GM19468 (cell line): Measurements from ENCODE around the gene CD63.

Experiments used
- ATAC-seq: cut with Tn5 transposase; IDR thresholded peaks from one replicate; pipeline ENCODE4 v1.9.1; 2021; ENCODE audit warnings: mild to moderate bottlenecking, moderate library complexity, moderate number of reproducible peaks; ENCODE audit not compliant: unreplicated experiment; ENCODE audit errors: extremely low read depth

Gene CD63

DNA sequence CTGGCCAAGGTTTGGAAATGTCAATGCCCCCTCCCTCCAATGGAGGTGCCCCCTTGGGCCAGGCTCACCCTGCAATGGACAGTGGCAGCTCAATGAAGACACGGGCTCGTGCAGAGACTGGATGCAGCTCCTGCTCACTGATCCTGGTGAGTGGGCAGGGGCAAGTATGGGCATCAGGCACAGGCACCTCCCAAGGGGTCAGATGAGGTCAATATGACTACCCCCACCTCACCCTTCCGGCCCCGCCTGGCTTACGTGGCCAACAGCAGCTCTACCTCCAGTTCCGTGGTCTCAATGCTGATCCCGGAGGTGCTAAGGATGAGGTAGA is 34.7 kb downstream of the CD63 start:
- no peak for ATAC-seq

DNA sequence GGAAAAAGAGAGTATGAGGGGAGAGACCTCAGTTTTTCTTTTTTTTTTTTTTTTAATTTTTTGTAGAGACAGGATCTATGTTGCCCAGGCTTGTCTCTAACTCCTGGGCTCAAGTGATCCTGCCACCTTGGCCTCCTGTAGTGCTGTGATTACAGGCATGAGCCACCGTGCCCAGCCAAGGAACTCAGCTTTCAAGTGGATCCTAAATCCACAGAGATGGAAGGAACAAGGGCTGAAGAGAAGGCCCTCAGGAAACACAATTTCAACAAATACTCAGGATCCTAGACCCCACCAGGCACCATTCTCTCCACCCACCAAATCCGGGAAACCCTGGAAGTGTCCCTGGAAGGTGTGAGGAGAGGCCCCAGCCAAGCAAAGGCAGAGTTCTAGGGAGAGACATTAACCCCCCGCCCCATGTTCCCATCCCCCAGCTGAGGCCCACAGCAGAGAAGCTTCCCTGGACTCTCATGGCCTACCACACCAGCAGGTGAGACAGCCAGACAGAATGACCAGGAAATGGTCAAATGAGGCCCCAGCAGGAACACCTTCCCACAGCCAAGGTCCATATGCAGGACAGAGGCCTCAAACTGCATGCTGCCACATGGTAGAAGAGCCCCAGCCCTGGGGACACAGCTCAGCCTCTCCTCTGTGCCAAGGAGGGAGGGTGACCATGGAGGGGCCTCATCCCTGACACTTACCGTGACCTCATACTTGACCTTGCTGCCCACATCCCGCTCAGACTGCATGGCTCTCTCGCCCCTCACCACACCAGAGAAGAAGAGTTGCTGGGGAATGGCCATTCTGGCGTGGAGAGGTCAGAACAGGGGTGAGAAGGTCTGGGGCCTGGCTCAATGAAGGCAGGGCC is 35.3 kb downstream of the CD63 start:
- no peak for ATAC-seq

DNA sequence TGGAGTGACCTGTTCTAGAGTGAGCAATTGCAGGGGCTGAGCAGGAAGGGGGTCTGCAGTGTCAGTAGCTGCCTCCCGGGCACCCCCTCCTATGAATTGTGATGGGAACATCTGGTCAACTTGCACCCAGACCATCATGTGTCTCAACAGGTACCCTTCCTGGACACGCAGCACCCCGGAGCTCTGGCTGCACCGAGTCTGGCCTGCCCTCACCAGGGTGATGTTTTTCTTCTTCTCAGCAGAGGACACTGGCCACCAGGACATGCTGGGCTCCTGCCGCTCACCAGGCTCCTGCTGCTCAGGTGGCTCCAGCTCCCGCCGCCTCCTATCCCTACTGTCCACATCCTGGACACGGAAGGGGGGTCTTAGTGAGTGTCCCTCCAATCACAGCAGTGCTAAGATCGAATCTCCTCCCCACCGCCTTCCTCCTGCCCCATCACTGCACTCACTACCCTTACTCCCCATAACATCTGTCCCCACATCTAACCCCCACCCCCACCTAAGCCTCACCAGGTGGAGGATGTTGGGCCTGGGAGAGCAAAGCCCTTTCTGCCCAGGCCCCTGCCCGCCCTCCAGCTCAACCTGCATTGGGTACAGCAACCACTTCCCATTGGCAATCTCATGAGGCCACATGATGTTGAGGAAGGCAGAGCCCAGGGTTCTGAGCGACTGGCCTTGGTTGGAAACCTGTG is 36.0 kb downstream of the CD63 start:
- ATAC-seq, result no peak

DNA sequence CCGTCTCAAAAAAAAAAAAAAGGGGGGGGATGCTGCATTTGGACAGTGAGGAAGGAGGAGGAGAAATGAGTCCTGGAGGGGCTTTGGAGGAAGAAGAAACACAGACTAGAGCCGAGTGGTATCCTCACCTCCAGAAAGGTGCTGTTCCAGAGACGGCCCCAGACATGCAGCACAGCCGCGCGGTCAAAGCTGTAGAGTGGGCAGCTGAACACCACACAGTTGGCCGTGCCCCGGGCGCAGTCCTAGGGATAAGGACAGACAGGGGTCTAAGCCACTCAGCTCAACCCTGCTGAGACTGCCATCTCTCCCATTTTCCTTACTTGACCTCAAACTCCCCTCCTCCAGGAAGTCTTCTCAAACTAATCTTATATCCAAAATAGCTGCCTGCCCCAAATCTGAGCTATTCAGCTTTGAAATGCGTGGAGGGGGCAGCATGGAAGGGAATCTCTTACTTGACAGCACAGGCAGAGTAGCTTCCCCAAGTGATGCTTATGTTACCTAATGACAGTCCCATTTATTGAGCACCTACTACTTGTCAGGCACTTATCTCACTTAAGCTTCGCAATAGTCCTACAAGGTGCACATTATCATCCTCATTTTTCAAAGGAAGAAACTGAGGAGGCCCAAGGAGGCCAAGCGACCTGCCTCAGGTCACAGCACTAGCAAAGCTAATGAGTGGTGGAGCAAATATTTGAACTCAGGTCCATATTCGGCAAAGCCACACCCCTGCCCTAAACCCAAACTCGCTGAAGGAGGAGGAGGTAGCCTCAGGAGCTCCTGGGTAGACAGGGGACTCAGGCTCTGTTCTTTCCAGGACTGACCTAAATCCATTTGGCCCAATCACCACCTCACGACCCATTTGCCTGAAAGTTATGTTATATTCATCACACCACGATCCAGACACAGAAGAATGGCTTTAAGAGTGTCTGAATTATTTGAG is 39.8 kb downstream of the CD63 start:
- ATAC-seq, result no peak

DNA sequence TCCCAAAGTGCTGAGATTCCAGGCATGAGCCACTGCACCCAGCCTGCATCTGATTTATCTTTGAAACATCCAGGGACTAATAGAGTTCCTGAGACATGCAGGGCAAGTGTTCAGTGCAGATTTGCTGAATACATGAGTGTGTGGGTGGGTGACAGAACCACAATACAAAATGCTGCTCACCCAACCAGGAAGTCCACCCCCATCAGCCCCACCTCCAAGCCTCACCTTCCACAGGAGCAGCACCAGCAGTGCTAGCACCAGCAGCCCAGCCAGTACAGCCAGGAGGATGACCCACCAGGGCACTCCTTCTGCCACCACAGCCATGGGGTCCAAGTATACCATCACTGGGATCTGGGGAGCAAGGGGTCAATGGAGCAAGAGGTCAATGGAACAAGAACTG is 41.1 kb downstream of the CD63 start:
- no peak for ATAC-seq

DNA sequence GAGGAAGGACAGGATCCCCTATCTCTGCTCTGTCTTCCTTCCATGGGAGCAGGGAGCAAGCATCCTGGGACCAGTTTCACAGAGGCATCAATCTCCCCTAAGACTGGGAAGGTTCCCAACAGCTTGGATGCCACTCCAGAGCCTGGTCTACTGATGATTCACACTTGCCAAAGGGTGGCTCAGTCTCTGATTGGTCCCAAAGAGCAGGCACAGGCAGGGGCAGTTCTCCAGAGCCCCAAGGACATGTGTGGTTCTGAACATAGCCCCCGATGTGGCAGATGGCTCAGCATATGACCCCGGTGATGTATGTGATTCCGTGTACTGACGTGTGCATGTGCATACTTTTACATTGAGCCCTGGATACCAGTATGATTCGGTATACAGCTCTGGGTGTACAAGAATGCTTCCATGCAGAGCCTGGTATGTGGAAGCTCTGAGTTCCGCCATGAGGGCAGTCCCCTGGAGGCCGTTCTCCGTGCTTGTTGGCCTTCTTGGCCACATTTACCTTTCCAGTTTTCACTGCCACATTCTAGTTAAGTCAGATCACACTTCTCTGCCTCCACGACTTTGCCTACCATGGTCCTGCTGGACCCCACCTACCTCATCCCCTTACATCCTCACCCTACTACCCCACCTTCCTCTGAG is 42.3 kb downstream of the CD63 start:
- no peak for ATAC-seq

DNA sequence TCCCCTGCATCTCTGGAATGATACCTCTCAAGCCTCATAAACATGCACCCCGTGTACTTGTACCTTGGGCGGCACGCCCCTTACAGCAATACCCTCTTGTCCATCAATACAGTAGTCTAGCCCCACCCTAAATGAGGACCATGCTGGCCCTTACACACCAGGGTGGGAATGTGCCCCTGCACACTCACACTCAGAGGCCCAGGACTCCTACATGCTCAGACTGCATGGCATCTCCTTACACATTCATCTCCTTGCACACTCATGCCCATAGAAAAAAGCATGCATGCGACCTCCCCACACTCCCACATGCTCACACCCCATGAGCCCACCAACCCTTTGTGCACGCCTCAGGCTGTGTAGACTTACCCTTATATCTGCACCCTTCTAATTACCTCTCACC is 43.1 kb downstream of the CD63 start:
- no peak for ATAC-seq

DNA sequence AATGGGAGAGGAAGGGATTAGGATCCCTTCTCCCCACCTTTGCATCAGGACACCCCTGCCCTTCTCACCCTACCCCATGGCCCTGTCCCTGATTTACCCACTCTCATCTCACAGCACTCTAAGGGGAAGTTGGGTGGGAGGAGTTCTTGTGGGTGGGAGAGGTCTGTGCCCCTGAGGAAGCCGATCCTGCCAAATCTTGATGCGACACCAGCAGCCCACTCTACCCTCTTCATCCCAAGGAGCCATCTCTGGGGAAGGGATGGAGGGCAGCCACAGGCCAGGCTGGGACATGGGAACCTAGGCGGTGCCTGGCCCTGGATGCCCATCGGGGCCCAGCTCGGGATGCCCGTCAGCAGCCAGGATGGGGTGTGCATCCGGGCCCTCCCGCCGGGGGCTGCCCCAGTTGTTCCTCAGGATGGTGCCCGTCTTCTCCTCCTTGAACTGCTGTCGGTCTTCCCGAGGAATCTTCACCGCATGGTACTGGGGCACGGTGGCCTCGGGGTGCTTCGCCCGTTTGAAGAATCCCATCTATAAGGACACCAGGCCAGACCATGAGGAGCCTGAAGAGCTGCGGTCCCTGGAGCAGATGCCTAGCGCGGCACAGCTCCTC is 43.9 kb downstream of the CD63 start:
- no peak for ATAC-seq

DNA sequence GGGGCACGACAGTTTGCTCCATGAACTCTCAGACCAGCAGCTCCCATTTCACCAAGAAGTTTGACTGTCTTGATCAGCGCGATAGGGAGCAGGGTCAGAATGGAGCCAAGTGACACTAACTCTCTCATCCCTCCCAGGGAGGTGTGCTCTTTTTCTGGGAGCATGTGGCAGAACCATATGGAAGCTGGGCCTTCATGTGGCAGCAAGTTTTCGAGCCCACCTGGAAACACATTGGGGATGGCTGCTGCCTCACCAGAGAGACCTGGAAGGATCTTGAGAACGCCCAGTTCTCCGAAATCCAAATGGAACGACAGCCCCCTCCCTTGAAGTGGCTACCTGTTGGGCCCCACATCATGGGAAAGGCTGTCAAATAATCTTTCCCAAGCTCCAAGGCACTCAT is 45.1 kb downstream of the CD63 start:
- ATAC-seq, result no peak

DNA sequence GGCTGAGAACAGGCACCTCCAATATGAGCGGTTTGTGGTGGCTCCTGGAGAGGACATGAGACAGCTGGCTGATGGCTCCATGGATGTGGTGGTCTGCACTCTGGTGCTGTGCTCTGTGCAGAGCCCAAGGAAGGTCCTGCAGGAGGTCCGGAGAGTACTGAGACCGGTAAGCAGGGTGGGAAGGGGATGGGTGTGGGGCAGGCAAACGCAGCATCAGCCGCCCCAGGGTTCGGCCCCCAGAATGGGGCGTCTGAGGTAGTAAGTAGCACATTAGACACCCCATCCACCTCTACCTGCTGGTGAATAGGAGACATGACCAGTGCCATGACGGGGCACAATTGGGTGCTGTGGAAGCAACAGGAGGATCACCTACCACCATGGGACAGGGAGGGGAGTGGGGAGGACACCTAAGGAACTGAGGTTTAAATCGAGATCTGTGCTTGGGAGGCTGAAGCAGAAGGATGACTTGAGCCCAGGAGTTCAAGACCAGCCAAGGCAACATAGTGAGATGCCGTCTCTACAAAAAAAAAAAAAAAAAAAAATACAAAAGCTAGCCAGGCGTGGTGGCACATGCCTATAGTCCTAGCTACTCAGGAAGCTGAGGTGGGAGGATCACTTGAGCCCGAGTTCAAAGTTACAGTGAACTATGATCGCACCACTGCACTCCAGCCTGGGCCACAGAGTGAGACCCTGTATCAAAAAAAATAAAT is 46.6 kb downstream of the CD63 start:
- ATAC-seq, result no peak

DNA sequence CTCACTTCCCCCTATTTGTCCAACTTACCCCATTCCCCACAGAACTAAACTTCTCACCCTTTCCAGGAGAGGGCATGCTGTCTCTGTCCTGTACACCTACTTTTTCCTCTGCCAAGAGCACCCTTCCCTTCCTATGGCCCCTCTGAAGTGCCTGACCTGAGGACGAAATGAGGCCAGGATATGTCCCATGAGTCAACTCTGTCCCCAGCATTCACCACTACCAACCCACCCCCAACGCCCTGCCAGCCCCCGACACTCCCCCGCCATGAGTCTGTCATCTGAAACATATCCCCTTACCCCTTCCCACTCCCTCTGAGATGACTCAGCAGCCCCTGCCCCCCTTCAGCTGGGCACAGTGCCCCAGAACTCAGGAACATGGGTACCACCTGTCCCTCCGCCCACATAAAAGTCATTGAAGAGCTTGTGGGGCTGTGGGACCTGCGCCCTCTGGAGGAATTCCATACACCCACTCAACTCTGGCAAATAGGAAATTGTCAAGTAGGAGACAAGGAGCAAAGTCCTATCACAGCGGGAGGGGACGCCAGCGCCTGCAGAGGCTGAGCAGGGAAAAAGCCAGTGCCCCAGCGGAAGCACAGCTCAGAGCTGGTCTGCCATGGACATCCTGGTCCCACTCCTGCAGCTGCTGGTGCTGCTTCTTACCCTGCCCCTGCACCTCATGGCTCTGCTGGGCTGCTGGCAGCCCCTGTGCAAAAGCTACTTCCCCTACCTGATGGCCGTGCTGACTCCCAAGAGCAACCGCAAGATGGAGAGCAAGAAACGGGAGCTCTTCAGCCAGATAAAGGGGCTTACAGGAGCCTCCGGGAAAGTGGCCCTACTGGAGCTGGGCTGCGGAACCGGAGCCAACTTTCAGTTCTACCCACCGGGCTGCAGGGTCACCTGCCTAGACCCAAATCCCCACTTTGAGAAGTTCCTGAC is 47.4 kb downstream of the CD63 start:
- ATAC-seq, result no peak

DNA sequence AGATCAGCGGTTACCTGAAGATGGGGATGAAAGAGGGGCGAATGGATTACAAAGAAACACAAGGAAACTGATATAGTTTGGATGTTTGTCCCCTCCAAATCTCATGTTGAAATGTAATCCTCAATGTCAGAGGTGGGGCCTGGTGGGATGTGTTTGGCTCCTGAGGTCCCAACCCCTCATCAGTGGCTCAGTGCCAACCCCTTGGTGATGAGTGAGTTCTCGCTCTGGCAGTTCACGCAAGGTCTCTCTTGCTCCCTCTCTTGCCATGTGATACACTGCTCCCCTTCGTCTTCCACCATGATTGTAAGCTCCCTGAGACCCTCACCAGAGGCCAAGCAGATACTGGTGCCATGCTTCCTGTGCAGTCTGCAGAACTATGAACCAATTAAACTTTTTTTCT is 49.1 kb downstream of the CD63 start:
- no peak for ATAC-seq

DNA sequence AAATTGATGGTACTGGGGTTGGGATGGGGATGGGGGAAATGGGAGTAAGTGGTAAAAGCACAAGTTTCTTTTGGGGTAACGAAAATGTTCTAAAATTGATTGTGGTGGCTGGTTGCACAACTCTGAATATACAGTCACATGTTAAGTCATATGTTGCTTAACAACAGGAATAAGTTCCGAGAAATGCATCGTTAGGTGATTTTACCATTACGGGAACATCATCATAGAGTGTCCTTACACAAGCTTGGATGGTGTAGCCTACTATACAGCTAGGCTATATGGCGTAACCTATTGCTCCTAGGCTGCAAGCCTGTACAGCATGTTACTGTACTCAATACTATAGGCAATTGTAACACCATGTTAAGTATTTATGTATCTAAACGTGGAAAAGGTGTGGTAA is 52.1 kb downstream of the CD63 start:
- no peak for ATAC-seq

DNA sequence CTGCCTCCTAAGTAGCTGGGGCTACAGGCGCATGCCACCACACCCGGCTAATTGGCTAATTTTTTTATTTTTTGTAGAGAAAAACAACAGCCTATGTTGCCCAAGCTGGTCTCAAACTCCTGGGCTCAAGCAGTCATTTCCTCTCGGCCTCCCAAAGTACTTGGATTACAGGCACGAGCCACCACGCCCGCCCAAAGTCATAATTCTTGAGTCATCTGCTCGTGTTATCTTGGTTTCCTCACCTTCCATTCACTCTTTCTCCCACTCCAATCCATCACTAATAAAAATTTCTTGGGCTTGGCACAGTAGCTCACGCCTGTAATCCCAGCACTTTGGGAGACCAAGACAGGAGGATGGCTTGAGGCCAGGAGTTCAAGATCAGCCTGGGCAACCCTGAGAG is 53.1 kb downstream of the CD63 start:
- ATAC-seq, result no peak
